COLO668 (cell line): Measurements from ENCODE around the gene TMA16.

ENCODE experiments used
- DNase-seq: peaks from one replicate; lab custom pipeline; 2025; ENCODE audit not compliant: unreplicated experiment; lab: John Stamatoyannopoulos, UW

Gene TMA16

GRCh38 chr4:163558539-163559044, 64.1 kb downstream of the TMA16 start:
- no peak for DNase-seq

- no peak for DNase-seq
Observed at GRCh38 chr4:163562496-163562895, 68.0 kb downstream of the TMA16 start.

DNA sequence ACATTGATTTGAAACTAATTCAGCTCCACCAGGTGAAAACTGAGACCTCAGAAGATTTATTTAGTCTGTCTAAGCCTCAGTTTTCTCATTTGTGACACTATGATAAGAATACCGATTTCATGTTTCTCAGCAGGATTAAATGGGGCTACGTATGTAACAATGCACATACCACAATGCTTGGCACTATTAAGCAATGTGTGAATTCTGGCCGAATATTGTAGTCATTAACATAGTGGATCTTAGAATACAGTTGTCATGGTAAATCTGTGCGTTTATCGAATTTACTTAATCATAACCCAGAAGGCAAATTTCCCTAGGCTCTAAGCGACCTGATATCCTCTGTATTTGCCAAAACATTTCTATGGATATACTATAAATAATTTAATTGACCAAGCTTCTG, 69.1 kb downstream of the TMA16 start:
- DNase-seq: no peak

DNA sequence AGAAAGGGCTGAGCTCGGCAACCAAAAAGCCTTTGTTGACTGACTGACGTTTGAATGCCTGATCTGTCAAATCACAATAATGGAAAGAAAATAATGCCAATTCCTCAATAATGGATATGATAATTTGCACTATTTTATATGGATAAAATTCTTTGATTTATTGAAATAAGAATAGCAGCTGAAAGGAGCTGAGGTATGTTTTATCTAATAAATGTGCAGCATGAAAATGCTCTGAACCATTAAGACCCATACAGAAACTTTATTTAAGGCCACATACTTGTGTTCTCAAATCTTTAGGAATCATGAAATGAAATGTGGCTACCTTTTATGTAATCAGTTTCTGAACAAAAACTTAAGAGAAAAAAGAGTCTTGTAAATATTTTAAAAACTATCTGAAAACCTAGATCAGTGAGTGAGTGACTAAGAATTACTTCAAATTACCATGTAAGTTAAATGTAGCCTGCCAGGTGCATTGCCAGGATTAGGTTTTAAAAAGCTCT, 69.8 kb downstream of the TMA16 start:
- no peak for DNase-seq

DNA sequence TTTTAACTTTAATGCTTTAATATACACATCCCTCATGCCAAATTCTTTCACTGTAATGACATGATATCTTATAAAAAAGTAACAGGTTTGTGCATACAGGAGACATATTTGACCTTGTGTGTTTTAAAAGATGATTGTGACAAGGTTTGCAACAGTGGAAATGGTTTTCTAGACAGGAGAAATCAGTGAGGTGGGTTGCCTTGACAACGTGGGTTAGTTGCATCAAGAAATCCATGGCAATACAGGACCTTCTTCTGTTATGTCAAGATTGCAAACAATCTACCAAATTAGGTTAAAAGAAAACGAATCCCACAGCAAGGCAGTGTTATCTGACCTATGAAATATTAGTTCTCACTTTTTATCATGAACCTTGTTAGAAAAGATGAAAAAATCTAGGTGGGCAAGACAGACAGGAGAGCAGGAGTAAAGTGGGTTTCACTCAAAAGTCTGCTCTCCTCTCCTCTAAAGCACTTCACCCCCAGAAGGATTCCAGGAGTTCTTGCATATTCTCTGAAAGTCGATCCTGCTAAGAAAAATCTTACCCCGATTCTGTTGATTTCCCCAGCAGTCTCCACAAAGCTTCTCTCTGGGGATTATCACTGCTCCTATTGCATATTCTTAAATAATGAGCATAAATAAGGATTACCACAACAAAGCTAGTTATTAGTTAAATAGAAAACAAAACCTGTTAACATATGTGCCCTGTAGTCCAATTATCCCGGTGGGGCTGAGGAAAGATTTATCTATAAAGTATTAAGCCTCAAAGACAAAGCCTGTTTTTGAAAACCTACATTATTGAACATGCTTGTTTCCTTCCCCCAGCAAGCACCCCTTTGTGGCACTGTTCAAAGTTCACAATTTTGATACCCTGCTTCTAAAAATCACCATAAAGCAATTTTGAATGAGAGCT, 71.0 kb downstream of the TMA16 start:
- DNase-seq: no peak

DNA sequence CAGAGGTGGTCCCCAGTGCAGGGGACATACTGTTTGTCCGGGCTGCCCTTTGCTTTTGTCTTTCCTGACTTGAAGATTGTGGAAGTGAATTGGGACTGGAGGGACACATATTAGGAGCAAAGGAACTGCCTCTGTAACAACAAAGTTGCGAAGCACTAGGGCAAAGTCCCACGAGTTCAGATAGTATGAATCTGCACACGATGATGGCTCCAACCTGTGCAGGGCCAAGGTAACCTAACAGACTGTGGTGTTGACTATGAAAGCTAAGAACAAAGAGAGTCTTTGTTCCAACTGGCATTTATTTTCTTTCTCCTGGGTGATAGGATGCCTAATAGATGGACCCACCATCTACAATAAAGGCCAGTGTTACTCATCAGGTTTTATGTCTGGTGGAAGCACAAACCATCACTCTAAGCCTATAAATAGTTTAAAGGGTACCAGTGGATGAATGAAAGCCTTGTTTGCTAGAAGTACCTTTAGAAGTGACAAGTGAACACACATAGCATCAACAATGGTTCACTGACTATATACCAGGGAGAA, 71.8 kb downstream of the TMA16 start:
- no peak for DNase-seq

DNA sequence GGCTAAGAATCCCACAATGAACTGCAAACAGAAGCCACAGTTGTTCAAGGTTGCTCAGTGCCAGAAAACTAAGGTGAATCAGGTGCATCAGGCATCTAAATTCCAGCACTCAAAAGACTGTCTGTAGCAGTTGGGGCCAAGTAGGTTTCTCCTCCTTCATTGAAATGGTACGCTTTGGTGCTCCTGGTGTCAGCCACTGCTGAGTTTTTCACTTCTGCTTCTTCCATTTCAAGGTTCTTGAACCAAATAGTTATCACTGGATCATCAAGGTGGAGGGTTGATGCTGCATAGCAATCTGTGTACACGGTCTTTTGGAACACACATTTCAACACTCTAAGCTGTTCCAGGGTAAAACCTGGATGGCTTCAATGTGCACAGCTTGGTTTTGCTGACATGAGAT, 74.4 kb downstream of the TMA16 start:
- no peak for DNase-seq
